GM13977 (cell line): ENCODE data around the gene PCBP3.

ENCODE experiments used
- DNase-seq: peaks from one replicate; pipeline ENCODE4 v3.0.0; 2012; ENCODE audit warnings: low spot score
- CTCF ChIP-seq: IDR thresholded peaks from 2 replicates; pipeline ENCODE4 v1.5.1; 2012; ENCODE audit warnings: mild to moderate bottlenecking, control low read depth; ENCODE audit not compliant: insufficient read depth; ENCODE audit errors: extremely low read depth, missing control alignments
- in situ Hi-C: fragments of 300-500 bp; cut with MboI; formaldehyde crosslinking; loops from one replicate; pipeline ENCODE4 v1.12.0; 2022; ENCODE audit warnings: low sequenced_read_pairs, low pct_unique_long_range_greater_than_20kb, mixed read lengths, inconsistent platforms; ENCODE audit not compliant: unreplicated experiment

PCBP3 gene

GRCh38 chr21:45763074-45763473 lies 119.5 kb downstream of the PCBP3 start:
- TF ChIP-seq CTCF, result no peak
- no peak for DNase-seq
- in situ Hi-C loops, result no loop called here

GRCh38 chr21:45763506-45763905 lies 120.0 kb downstream of the PCBP3 start:
- TF ChIP-seq CTCF, result no peak
- in situ Hi-C loops, result no loop called here
- no peak for DNase-seq

- no peak for TF ChIP-seq CTCF
- in situ Hi-C loops, result no loop called here
- DNase-seq, result no peak
Measured at GRCh38 chr21:45764792-45765191, 121.3 kb downstream of the PCBP3 start.

- no peak for DNase-seq
- no peak for TF ChIP-seq CTCF
- in situ Hi-C loops, result no loop called here
Measured at GRCh38 chr21:45765375-45765774, 121.8 kb downstream of the PCBP3 start.

GRCh38 chr21:45766055-45766454 lies 122.5 kb downstream of the PCBP3 start:
- in situ Hi-C loops, result no loop called here
- DNase-seq, result no peak
- TF ChIP-seq CTCF, result no peak

GRCh38 chr21:45766501-45766900 lies 123.0 kb downstream of the PCBP3 start:
- no peak for TF ChIP-seq CTCF
- in situ Hi-C loops, result no loop called here
- no peak for DNase-seq

- DNase-seq, result no peak
- in situ Hi-C loops, result no loop called here
- TF ChIP-seq CTCF, result no peak
Measured at GRCh38 chr21:45767071-45768006, 123.8 kb downstream of the PCBP3 start.
